ENCODE data around the gene NCEH1. TPM values are rescaled to one million over a fixed set of nuclear protein-coding genes. Genes with fewer than 3 reads are reported as not detected.

The NCEH1 gene
- total RNA-seq, 2 experiments from 2014 or later = 4.9 to 6.3 TPM

- no peaks in the 10 kb centered on the region for H3K9me3 Mint-ChIP-seq (ENCODE audit: low read depth)
- CTCF ChIA-PET = interaction anchor here (0.7 to 1.4 kb wide), 3 partner anchors 10 to 312 kb away, joined by 3 to 4 read pairs (median 4); no protein-coding TSS in a partner anchor
Measured at GRCh38 chr3:172643506-172644179, 67.2 kb downstream of the NCEH1 start.

GRCh38 chr3:172641291-172641690, 69.6 kb downstream of the NCEH1 start:
- Mint-ChIP-seq H3K27me3 (no peaks in the 10 kb centered on the region), H3K9me3 (ENCODE audit: low read depth) (no peaks in the 10 kb centered on the region), H3K4me1 (no peaks in the 10 kb centered on the region), H3K27ac (no peak overlapping the region), H3K36me3 (ENCODE audit: low read depth) (no peaks in the 10 kb centered on the region), H3K4me3 (no peak overlapping the region)
- ChIA-PET CTCF (interaction anchor here (0.5 to 1.1 kb wide), 4 partner anchors 11 to 40 kb away, joined by 3 read pairs; no protein-coding TSS in a partner anchor), POLR2A (no interaction called here)
- ATAC-seq (no peak), DNase-seq (no peak)
- intact Hi-C loops (cut with DNase I, micrococcal nuclease) = no loop called here

More at GRCh38 chr3:172643506-172644179, 67.2 kb downstream of the NCEH1 start:
- H3K4me1 Mint-ChIP-seq = no peaks in the 10 kb centered on the region
- no peak overlapping the region for H3K4me3 Mint-ChIP-seq
- H3K36me3 Mint-ChIP-seq (ENCODE audit: low read depth) = no peaks in the 10 kb centered on the region
- no peaks in the 10 kb centered on the region for H3K27me3 Mint-ChIP-seq
- intact Hi-C loops (cut with DNase I, micrococcal nuclease) = no loop called here
- no peak overlapping the region for H3K27ac Mint-ChIP-seq
- DNase-seq = no peak
- ATAC-seq = no peak
- POLR2A ChIA-PET = no interaction called here

GRCh38 chr3:172640751-172641150, 70.1 kb downstream of the NCEH1 start:
- ChIA-PET POLR2A (interaction anchor here (0.6 kb wide), 1 partner anchor 395 kb away, joined by 3 read pairs; no protein-coding TSS in a partner anchor), CTCF (interaction anchor here (0.6 to 1.1 kb wide), 4 partner anchors 11 to 1675 kb away, joined by 3 read pairs; no protein-coding TSS in a partner anchor)
- Mint-ChIP-seq H3K9me3 (ENCODE audit: low read depth) (no peaks in the 10 kb centered on the region), H3K36me3 (ENCODE audit: low read depth) (no peaks in the 10 kb centered on the region), H3K27ac (no peak overlapping the region), H3K4me1 (peaks cover under 1% of the 10 kb centered on the region), H3K27me3 (no peaks in the 10 kb centered on the region), H3K4me3 (no peak overlapping the region)
- ATAC-seq (no peak), DNase-seq (no peak)
- intact Hi-C loops (cut with DNase I, micrococcal nuclease) = no loop called here

GRCh38 chr3:172635588-172635987, 75.3 kb downstream of the NCEH1 start:
- intact Hi-C loops (cut with DNase I, micrococcal nuclease) = no loop called here
- ChIA-PET POLR2A (no interaction called here), CTCF (interaction anchor here (2.1 kb wide), 1 partner anchor 174 kb away, joined by 8 read pairs; no protein-coding TSS in a partner anchor)
- ATAC-seq = peak; percentile 100
- no peak overlapping the region for H3K27ac Mint-ChIP-seq
- H3K36me3 Mint-ChIP-seq (ENCODE audit: low read depth) = no peaks in the 10 kb centered on the region
- H3K4me1 Mint-ChIP-seq = peaks cover 2% of the 10 kb centered on the region
- no peaks in the 10 kb centered on the region for H3K9me3 Mint-ChIP-seq (ENCODE audit: low read depth)
- peak; percentile 19 for DNase-seq
- H3K27me3 Mint-ChIP-seq = no peaks in the 10 kb centered on the region
- no peak overlapping the region for H3K4me3 Mint-ChIP-seq

- H3K27ac Mint-ChIP-seq = no peak overlapping the region
- POLR2A ChIA-PET = no interaction called here
- H3K4me1 Mint-ChIP-seq = peaks cover 2% of the 10 kb centered on the region
- no peaks in the 10 kb centered on the region for H3K36me3 Mint-ChIP-seq (ENCODE audit: low read depth)
- no peak overlapping the region for H3K4me3 Mint-ChIP-seq
- no peak for ATAC-seq
- intact Hi-C loops (cut with DNase I, micrococcal nuclease) = no loop called here
- DNase-seq = no peak
- H3K9me3 Mint-ChIP-seq (ENCODE audit: low read depth) = no peaks in the 10 kb centered on the region
- no peaks in the 10 kb centered on the region for H3K27me3 Mint-ChIP-seq
- CTCF ChIA-PET = interaction anchor here (1.1 to 2.1 kb wide), 2 partner anchors 39 to 174 kb away, joined by 3 to 8 read pairs; no protein-coding TSS in a partner anchor
Measured at GRCh38 chr3:172634948-172635347, 75.9 kb downstream of the NCEH1 start.

GRCh38 chr3:172630316-172630715, 80.6 kb downstream of the NCEH1 start:
- no peak for ATAC-seq
- POLR2A ChIA-PET = no interaction called here
- no peak for DNase-seq
- intact Hi-C loops (cut with DNase I, micrococcal nuclease) = no loop called here
- Mint-ChIP-seq H3K27ac (no peak overlapping the region), H3K9me3 (ENCODE audit: low read depth) (no peaks in the 10 kb centered on the region), H3K36me3 (ENCODE audit: low read depth) (no peaks in the 10 kb centered on the region), H3K27me3 (no peaks in the 10 kb centered on the region), H3K4me1 (no peaks in the 10 kb centered on the region), H3K4me3 (no peak overlapping the region)
- CTCF ChIA-PET = interaction anchor here (1.0 to 1.2 kb wide), 3 partner anchors 10 to 169 kb away, joined by 3 to 4 read pairs (median 3); no protein-coding TSS in a partner anchor

- ATAC-seq (no peak), DNase-seq (no peak)
- POLR2A ChIA-PET = no interaction called here
- H3K27ac Mint-ChIP-seq = no peak overlapping the region
- intact Hi-C loops (cut with DNase I, micrococcal nuclease) = no loop called here
- H3K4me3 Mint-ChIP-seq = no peak overlapping the region
- CTCF ChIA-PET = interaction anchor here (1.0 to 1.2 kb wide), 3 partner anchors 9 to 168 kb away, joined by 3 to 4 read pairs (median 3); no protein-coding TSS in a partner anchor
- H3K36me3 Mint-ChIP-seq (ENCODE audit: low read depth) = no peaks in the 10 kb centered on the region
- H3K9me3 Mint-ChIP-seq (ENCODE audit: low read depth) = no peaks in the 10 kb centered on the region
- no peaks in the 10 kb centered on the region for H3K27me3 Mint-ChIP-seq
- no peaks in the 10 kb centered on the region for H3K4me1 Mint-ChIP-seq
Measured at GRCh38 chr3:172629470-172629869, 81.4 kb downstream of the NCEH1 start.

- peaks cover 7% of the 10 kb centered on the region for H3K4me1 Mint-ChIP-seq
- H3K9me3 Mint-ChIP-seq (ENCODE audit: low read depth) = no peaks in the 10 kb centered on the region
- intact Hi-C loops (cut with DNase I, micrococcal nuclease) = no loop called here
- no peak overlapping the region for H3K4me3 Mint-ChIP-seq
- H3K27ac Mint-ChIP-seq = no peak overlapping the region
- DNase-seq (no peak), ATAC-seq (no peak)
- POLR2A ChIA-PET = no interaction called here
- CTCF ChIA-PET = interaction anchor here (0.6 to 1.7 kb wide), 5 partner anchors 11 to 150 kb away, joined by 3 to 5 read pairs (median 4); no protein-coding TSS in a partner anchor
- H3K36me3 Mint-ChIP-seq (ENCODE audit: low read depth) = no peaks in the 10 kb centered on the region
- no peaks in the 10 kb centered on the region for H3K27me3 Mint-ChIP-seq
Measured at GRCh38 chr3:172627057-172627809, 83.6 kb downstream of the NCEH1 start.

GRCh38 chr3:172626021-172626640, 84.7 kb downstream of the NCEH1 start:
- H3K9me3 Mint-ChIP-seq (ENCODE audit: low read depth) = no peaks in the 10 kb centered on the region
- DNase-seq (no peak), ATAC-seq (no peak)
- intact Hi-C loops (cut with DNase I, micrococcal nuclease) = no loop called here
- no peak overlapping the region for H3K4me3 Mint-ChIP-seq
- H3K4me1 Mint-ChIP-seq = peaks cover 10% of the 10 kb centered on the region
- CTCF ChIA-PET = interaction anchor here (0.6 to 2.0 kb wide), 6 partner anchors 19 to 185 kb away, joined by 3 to 13 read pairs (median 4); no protein-coding TSS in a partner anchor
- H3K36me3 Mint-ChIP-seq (ENCODE audit: low read depth) = no peaks in the 10 kb centered on the region
- H3K27me3 Mint-ChIP-seq = no peaks in the 10 kb centered on the region
- no peak overlapping the region for H3K27ac Mint-ChIP-seq
- POLR2A ChIA-PET = interaction anchor here (0.6 kb wide), 1 partner anchor 966 kb away, joined by 3 read pairs; no protein-coding TSS in a partner anchor

- ATAC-seq = no peak
- POLR2A ChIA-PET = no interaction called here
Measured at GRCh38 chr3:172625404-172625803, 85.5 kb downstream of the NCEH1 start.

GRCh38 chr3:172624999-172625398, 85.9 kb downstream of the NCEH1 start:
- DNase-seq (no peak), ATAC-seq (no peak)
- Mint-ChIP-seq H3K27ac (no peak overlapping the region), H3K27me3 (no peaks in the 10 kb centered on the region), H3K9me3 (ENCODE audit: low read depth) (no peaks in the 10 kb centered on the region), H3K4me3 (no peak overlapping the region), H3K4me1 (peaks cover 10% of the 10 kb centered on the region), H3K36me3 (ENCODE audit: low read depth) (no peaks in the 10 kb centered on the region)
- POLR2A ChIA-PET = no interaction called here
- CTCF ChIA-PET = interaction anchor here (0.7 to 2.0 kb wide), 8 partner anchors 15 to 283 kb away, joined by 3 to 13 read pairs (median 4); no protein-coding TSS in a partner anchor
- intact Hi-C loops (cut with DNase I, micrococcal nuclease) = no loop called here

More at GRCh38 chr3:172625404-172625803, 85.5 kb downstream of the NCEH1 start:
- Mint-ChIP-seq H3K4me3 (no peak overlapping the region), H3K36me3 (ENCODE audit: low read depth) (no peaks in the 10 kb centered on the region), H3K27me3 (no peaks in the 10 kb centered on the region), H3K27ac (no peak overlapping the region), H3K9me3 (ENCODE audit: low read depth) (no peaks in the 10 kb centered on the region), H3K4me1 (peaks cover 10% of the 10 kb centered on the region)
- DNase-seq = no peak
- CTCF ChIA-PET = interaction anchor here (0.7 to 2.0 kb wide), 7 partner anchors 15 to 283 kb away, joined by 3 to 13 read pairs (median 4); no protein-coding TSS in a partner anchor
- intact Hi-C loops (cut with DNase I, micrococcal nuclease) = no loop called here
